Panc1 (cell line): ENCODE measurements around the gene AADACL3. TPM values are rescaled to one million over a fixed set of nuclear protein-coding genes. Genes with fewer than 3 reads are reported as not detected.

ENCODE experiments used
- ATAC-seq: fragments of 200-7000 bp; cut with Tn5 transposase; 2 replicates; pipeline ENCODE4 v1.9.1; 2020; ENCODE audit warnings: mild to moderate bottlenecking, moderate library complexity
- BruUV-seq: library from RNA; stranded (reverse); fragments of 400-500 nt; replicated peaks from 2 replicates; lab custom pipeline; 2021; lab: Mats Ljungman, UMichigan
- CTCF ChIA-PET: fragments of 300-600 bp; sonication (Branson Sonifier 250); formaldehyde crosslinking; loops from one replicate; lab custom pipeline; 2022; ENCODE audit warnings: antibody characterized with exemption; lab: Charles Lee
- POLR2A ChIA-PET: fragments of 300-600 bp; sonication (Branson Sonifier 250); formaldehyde crosslinking; loops from one replicate; lab custom pipeline; 2022; ENCODE audit warnings: antibody characterized with exemption; lab: Charles Lee
- DNase-seq: peaks from one replicate; pipeline ENCODE4 v3.0.0-alpha.2; 2010; ENCODE audit warnings: low read depth, low spot score
- H3K27ac ChIP-seq: 2 replicates; pipeline ENCODE4 v1.5.1; 2011; ENCODE audit warnings: mild to moderate bottlenecking, low read length, inconsistent platforms
- H3K27me3 ChIP-seq: fragments of 200-500 bp; sonication (Bioruptor generic); 2 replicates; pipeline ENCODE4 v1.6.0; 2014; ENCODE audit warnings: low read length, inconsistent platforms; ENCODE audit not compliant: control insufficient read depth, insufficient read depth
- H3K36me3 ChIP-seq: fragments of 200-500 bp; sonication (Bioruptor generic); 2 replicates; pipeline ENCODE4 v1.5.1; 2014; ENCODE audit warnings: inconsistent platforms, mild to moderate bottlenecking, low read length, moderate library complexity; ENCODE audit not compliant: control insufficient read depth, insufficient read depth
- H3K4me1 ChIP-seq: 2 replicates; pipeline ENCODE4 v1.5.1; 2011; ENCODE audit warnings: inconsistent platforms, mild to moderate bottlenecking, low read length, moderate library complexity; ENCODE audit not compliant: control insufficient read depth, insufficient read depth
- H3K4me3 ChIP-seq, 2 experiments: 2 replicates each; pipeline ENCODE4 v1.5.1; 2011 to 2012; ENCODE audit warnings: low read depth in 2 of 2, low read length in 2 of 2, mild to moderate bottlenecking in 2 of 2, inconsistent platforms in 1 of 2, moderate library complexity in 1 of 2
- H3K9me3 ChIP-seq: fragments of 200-500 bp; sonication (Bioruptor generic); 2 replicates; pipeline ENCODE4 v1.5.1; 2014; ENCODE audit warnings: low read depth, mild to moderate bottlenecking, inconsistent platforms, low read length, moderate library complexity; ENCODE audit not compliant: control insufficient read depth, insufficient read depth
- POLR2AphosphoS5 ChIP-seq: IDR thresholded peaks from 2 replicates; pipeline ENCODE4 v1.6.1; 2012; ENCODE audit warnings: mild to moderate bottlenecking, low read depth, low read length, moderate library complexity
- SIN3A ChIP-seq: IDR thresholded peaks from 2 replicates; pipeline ENCODE4 v1.6.1; 2012; ENCODE audit warnings: low read depth, mild to moderate bottlenecking, low read length, moderate library complexity, borderline replicate concordance; ENCODE audit not compliant: insufficient read depth
- TCF7L2 ChIP-seq: IDR thresholded peaks from 2 replicates; pipeline ENCODE4 v1.6.1; 2011; ENCODE audit warnings: mild to moderate bottlenecking, low read depth, low read length, inconsistent platforms
- in situ Hi-C: cut with HindIII; loops from 2 replicates; pipeline ENCODE4 v1.10.0; 2016; ENCODE audit warnings: low sequenced_read_pairs, low pct_unique_long_range_greater_than_20kb
- intact Hi-C: fragments of 100-400 bp; cut with micrococcal nuclease; formaldehyde crosslinking; loops from one replicate; pipeline ENCODE4 v1.10.0; 2022; ENCODE audit not compliant: unreplicated experiment
- total RNA-seq: library from RNA; stranded (reverse); gene quantifications from one replicate; pipeline ENCODE4 v1.2.1, GENCODE V29; 2021; ENCODE audit not compliant: unreplicated experiment
- TF ChIP-seq, protein P1 (sequence below): fragments of 450-650 bp; IDR thresholded peaks from 2 replicates; pipeline ENCODE4 v1.5.1; 2017; ENCODE audit warnings: mild to moderate bottlenecking
- TF ChIP-seq, protein P2 (sequence below), 2 experiments: IDR thresholded peaks; 2 replicates each; pipeline ENCODE4 v1.6.1; 2011 to 2012; ENCODE audit warnings: low read depth in 2 of 2, control low read depth in 1 of 2, low read length in 1 of 2, mild to moderate bottlenecking in 1 of 2, moderate library complexity in 1 of 2; ENCODE audit not compliant: insufficient read depth in 1 of 2

Gene AADACL3
- total RNA-seq, 1 experiment from 2014 or later = not detected

DNA sequence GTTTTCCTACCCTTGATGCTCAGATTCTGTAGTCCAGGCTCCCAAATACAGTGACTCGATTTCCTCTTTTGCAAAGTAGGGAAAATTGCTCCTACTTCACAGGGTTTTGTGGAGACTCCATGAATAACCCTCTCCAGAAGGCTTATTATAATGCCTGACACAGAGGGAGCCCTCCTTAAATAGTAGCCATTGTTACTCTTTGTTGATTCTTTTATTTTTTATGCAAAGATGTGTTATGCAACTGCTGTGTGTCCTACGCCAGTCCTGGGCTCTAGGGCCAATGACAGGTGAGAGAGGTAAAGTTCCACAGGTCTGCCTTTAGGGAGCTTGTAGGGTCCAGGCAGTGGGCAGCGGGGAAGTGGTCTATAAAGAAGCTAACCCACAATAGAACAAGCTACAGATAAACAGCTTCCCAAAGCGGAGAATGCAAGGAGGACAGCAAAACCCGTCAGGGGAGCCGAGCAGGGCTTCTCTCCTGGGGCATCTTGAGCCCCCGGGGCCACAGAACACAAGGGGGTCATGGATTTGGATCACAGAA lies 1.5 kb downstream of the AADACL3 start:
- ChIA-PET POLR2A (no interaction called here), CTCF (interaction anchor here (0.6 kb wide), 1 partner anchor 91 kb away, joined by 3 read pairs; no protein-coding TSS in a partner anchor)
- in situ Hi-C loops (no loop called here), intact Hi-C loops (no loop called here)
- no peaks in the 10 kb centered on the region for H3K36me3 ChIP-seq
- TF ChIP-seq, protein P1, sequence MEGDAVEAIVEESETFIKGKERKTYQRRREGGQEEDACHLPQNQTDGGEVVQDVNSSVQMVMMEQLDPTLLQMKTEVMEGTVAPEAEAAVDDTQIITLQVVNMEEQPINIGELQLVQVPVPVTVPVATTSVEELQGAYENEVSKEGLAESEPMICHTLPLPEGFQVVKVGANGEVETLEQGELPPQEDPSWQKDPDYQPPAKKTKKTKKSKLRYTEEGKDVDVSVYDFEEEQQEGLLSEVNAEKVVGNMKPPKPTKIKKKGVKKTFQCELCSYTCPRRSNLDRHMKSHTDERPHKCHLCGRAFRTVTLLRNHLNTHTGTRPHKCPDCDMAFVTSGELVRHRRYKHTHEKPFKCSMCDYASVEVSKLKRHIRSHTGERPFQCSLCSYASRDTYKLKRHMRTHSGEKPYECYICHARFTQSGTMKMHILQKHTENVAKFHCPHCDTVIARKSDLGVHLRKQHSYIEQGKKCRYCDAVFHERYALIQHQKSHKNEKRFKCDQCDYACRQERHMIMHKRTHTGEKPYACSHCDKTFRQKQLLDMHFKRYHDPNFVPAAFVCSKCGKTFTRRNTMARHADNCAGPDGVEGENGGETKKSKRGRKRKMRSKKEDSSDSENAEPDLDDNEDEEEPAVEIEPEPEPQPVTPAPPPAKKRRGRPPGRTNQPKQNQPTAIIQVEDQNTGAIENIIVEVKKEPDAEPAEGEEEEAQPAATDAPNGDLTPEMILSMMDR = no peak
- no peak for TF ChIP-seq POLR2AphosphoS5
- TF ChIP-seq SIN3A = no peak
- no peak for TF ChIP-seq TCF7L2
- TF ChIP-seq, protein P2, sequence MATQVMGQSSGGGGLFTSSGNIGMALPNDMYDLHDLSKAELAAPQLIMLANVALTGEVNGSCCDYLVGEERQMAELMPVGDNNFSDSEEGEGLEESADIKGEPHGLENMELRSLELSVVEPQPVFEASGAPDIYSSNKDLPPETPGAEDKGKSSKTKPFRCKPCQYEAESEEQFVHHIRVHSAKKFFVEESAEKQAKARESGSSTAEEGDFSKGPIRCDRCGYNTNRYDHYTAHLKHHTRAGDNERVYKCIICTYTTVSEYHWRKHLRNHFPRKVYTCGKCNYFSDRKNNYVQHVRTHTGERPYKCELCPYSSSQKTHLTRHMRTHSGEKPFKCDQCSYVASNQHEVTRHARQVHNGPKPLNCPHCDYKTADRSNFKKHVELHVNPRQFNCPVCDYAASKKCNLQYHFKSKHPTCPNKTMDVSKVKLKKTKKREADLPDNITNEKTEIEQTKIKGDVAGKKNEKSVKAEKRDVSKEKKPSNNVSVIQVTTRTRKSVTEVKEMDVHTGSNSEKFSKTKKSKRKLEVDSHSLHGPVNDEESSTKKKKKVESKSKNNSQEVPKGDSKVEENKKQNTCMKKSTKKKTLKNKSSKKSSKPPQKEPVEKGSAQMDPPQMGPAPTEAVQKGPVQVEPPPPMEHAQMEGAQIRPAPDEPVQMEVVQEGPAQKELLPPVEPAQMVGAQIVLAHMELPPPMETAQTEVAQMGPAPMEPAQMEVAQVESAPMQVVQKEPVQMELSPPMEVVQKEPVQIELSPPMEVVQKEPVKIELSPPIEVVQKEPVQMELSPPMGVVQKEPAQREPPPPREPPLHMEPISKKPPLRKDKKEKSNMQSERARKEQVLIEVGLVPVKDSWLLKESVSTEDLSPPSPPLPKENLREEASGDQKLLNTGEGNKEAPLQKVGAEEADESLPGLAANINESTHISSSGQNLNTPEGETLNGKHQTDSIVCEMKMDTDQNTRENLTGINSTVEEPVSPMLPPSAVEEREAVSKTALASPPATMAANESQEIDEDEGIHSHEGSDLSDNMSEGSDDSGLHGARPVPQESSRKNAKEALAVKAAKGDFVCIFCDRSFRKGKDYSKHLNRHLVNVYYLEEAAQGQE (IDR thresholded peaks at IDR 0.05; ENCODE audit: insufficient read depth in 1 of 2, low read depth in 2 of 2, low read length in 1 of 2) = no peak
- H3K4me3 ChIP-seq = no peak overlapping the region
- ATAC-seq (no peak), DNase-seq (no peak)
- no TSS peak for BruUV-seq
- H3K27ac ChIP-seq = no peak overlapping the region
- no peaks in the 10 kb centered on the region for H3K4me1 ChIP-seq
- H3K9me3 ChIP-seq = no peaks in the 10 kb centered on the region
- H3K27me3 ChIP-seq = no peaks in the 10 kb centered on the region; the same call in 1 of the 2 replicates

DNA sequence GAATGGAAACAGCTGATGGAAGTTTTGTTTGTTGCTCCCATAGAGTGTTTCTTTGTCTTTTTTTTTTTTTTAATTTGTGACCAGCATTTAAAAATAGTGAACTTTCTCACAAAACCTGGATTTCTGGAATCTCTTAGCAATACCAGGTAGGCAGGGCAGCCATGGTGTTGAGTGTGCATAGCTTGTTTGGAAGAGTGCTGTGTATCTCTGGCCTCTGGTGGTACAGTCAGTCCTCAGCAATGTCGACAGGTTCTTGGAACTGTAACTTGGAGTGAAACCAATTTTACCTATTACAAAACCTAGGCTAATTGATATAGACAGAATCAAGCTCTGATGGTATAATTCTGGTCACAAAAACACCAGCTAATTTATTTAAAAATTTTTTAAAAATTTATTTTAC lies 6.7 kb downstream of the AADACL3 start:
- DNase-seq = no peak
- in situ Hi-C loops = no loop called here
- Histone ChIP-seq H3K36me3 (no peaks in the 10 kb centered on the region), H3K9me3 (no peaks in the 10 kb centered on the region), H3K4me1 (no peaks in the 10 kb centered on the region), H3K4me3 (no peak overlapping the region), H3K27me3 (no peaks in the 10 kb centered on the region), H3K27ac (no peak overlapping the region)
- no peak for ATAC-seq
- TF ChIP-seq, protein P2 (IDR thresholded peaks at IDR 0.05; ENCODE audit: insufficient read depth in 1 of 2, low read depth in 2 of 2, low read length in 1 of 2) = no peak
- TF ChIP-seq TCF7L2 = no peak
- no peak for TF ChIP-seq SIN3A
- no peak for TF ChIP-seq POLR2AphosphoS5
- TF ChIP-seq, protein P1 = no peak
- ChIA-PET CTCF (interaction anchor here (0.6 kb wide), 1 partner anchor 59 kb away, joined by 5 read pairs; no protein-coding TSS in a partner anchor), POLR2A (no interaction called here)
- no TSS peak for BruUV-seq
- intact Hi-C loops = no loop called here
